ENCODE data around the gene CRADD.

Gene CRADD

GRCh38 chr12:93766796-93767523 lies 89.8 kb downstream of the CRADD start:
- ATAC-seq (ENCODE audit: insufficient read depth, low read depth), result peak; percentile 73

GRCh38 chr12:93767524-93767863 lies 90.3 kb downstream of the CRADD start:
- ATAC-seq (ENCODE audit: insufficient read depth, low read depth) (peak; percentile 89), DNase-seq (peak; percentile 60)
- peaks cover 63% of the 10 kb centered on the region for H3K4me1 ChIP-seq (ENCODE audit: insufficient read depth, low read length)
- H3K36me3 ChIP-seq (ENCODE audit: insufficient read depth, low read length), result no peaks in the 10 kb centered on the region
- H2AFZ ChIP-seq (ENCODE audit: low read depth, low read length), result no peak overlapping the region
- no peaks in the 10 kb centered on the region for H3K27me3 ChIP-seq (ENCODE audit: insufficient read depth, low read length, poor library complexity)
- TF ChIP-seq EZH2 (IDR thresholded peaks at IDR 0.05; ENCODE audit: borderline replicate concordance, low read depth, low read length, severe bottlenecking) (no peak), CTCF (IDR thresholded peaks at IDR 0.05; ENCODE audit: borderline replicate concordance, extremely low read depth, low read length, poor library complexity, severe bottlenecking) (no peak)
- peak overlapping the region; percentile 43 for H3K4me2 ChIP-seq (ENCODE audit: insufficient read depth, low read length)
- peak overlapping the region; percentile 75 for H3K27ac ChIP-seq (ENCODE audit: low read length)
- no peaks in the 10 kb centered on the region for H4K20me1 ChIP-seq (ENCODE audit: insufficient read depth, low read length)
- H3K79me2 ChIP-seq (ENCODE audit: insufficient read depth, low read length), result peaks cover 28% of the 10 kb centered on the region
- peak overlapping the region; percentile 16 for H3K9ac ChIP-seq (ENCODE audit: low read depth, low read length)
- no peaks in the 10 kb centered on the region for H3K9me3 ChIP-seq (ENCODE audit: insufficient read depth, low read length, severe bottlenecking)
- H3K4me3 ChIP-seq (ENCODE audit: low read depth in 1 of 2, low read length in 2 of 2), result 0 out of 4 replicates have a peak overlapping the region, but pooled peaks of 1 of the 2 experiments have one; percentile 0

More at GRCh38 chr12:93766796-93767523, 89.8 kb downstream of the CRADD start:
- H3K79me2 ChIP-seq (ENCODE audit: insufficient read depth, low read length), result peaks cover 32% of the 10 kb centered on the region
- peak overlapping the region; percentile 16 for H3K9ac ChIP-seq (ENCODE audit: low read depth, low read length)
- H3K27ac ChIP-seq (ENCODE audit: low read length), result peak overlapping the region; percentile 75
- H3K4me1 ChIP-seq (ENCODE audit: insufficient read depth, low read length), result peaks cover 62% of the 10 kb centered on the region
- H3K4me3 ChIP-seq (ENCODE audit: low read depth in 1 of 2, low read length in 2 of 2), result 0 out of 4 replicates have a peak overlapping the region, but pooled peaks of 1 of the 2 experiments have one; percentile 0
- peak; percentile 63 for DNase-seq
- H4K20me1 ChIP-seq (ENCODE audit: insufficient read depth, low read length), result no peaks in the 10 kb centered on the region
- H3K9me3 ChIP-seq (ENCODE audit: insufficient read depth, low read length, severe bottlenecking), result no peaks in the 10 kb centered on the region
- TF ChIP-seq CTCF (IDR thresholded peaks at IDR 0.05; ENCODE audit: borderline replicate concordance, extremely low read depth, low read length, poor library complexity, severe bottlenecking), result peak; percentile 81
- no peak for TF ChIP-seq EZH2 (IDR thresholded peaks at IDR 0.05; ENCODE audit: borderline replicate concordance, low read depth, low read length, severe bottlenecking)
- H3K27me3 ChIP-seq (ENCODE audit: insufficient read depth, low read length, poor library complexity), result no peaks in the 10 kb centered on the region
- H2AFZ ChIP-seq (ENCODE audit: low read depth, low read length), result no peak overlapping the region
- peak overlapping the region; percentile 43 for H3K4me2 ChIP-seq (ENCODE audit: insufficient read depth, low read length)
- no peaks in the 10 kb centered on the region for H3K36me3 ChIP-seq (ENCODE audit: insufficient read depth, low read length)

- H3K9me3 ChIP-seq (ENCODE audit: insufficient read depth, low read length, severe bottlenecking), result peaks cover 5% of the 10 kb centered on the region
- no peak for DNase-seq
- H3K27ac ChIP-seq (ENCODE audit: low read length), result 0 out of 2 replicates have a peak overlapping the region, but pooled peaks have one; percentile 65
- no peaks in the 10 kb centered on the region for H4K20me1 ChIP-seq (ENCODE audit: insufficient read depth, low read length)
- peaks cover 49% of the 10 kb centered on the region for H3K4me1 ChIP-seq (ENCODE audit: insufficient read depth, low read length)
- H3K27me3 ChIP-seq (ENCODE audit: insufficient read depth, low read length, poor library complexity), result no peaks in the 10 kb centered on the region
- H3K4me2 ChIP-seq (ENCODE audit: insufficient read depth, low read length), result no peak overlapping the region
- H3K36me3 ChIP-seq (ENCODE audit: insufficient read depth, low read length), result peaks cover 4% of the 10 kb centered on the region; the same call in 1 of the 2 replicates
- TF ChIP-seq EZH2 (IDR thresholded peaks at IDR 0.05; ENCODE audit: borderline replicate concordance, low read depth, low read length, severe bottlenecking) (no peak), CTCF (IDR thresholded peaks at IDR 0.05; ENCODE audit: borderline replicate concordance, extremely low read depth, low read length, poor library complexity, severe bottlenecking) (no peak)
- peaks cover 19% of the 10 kb centered on the region for H3K79me2 ChIP-seq (ENCODE audit: insufficient read depth, low read length)
- H3K9ac ChIP-seq (ENCODE audit: low read depth, low read length), result no peak overlapping the region
- ATAC-seq (ENCODE audit: insufficient read depth, low read depth), result peak; percentile 54
- no peak overlapping the region for H3K4me3 ChIP-seq (ENCODE audit: low read depth in 1 of 2, low read length in 2 of 2)
- no peak overlapping the region for H2AFZ ChIP-seq (ENCODE audit: low read depth, low read length)
These were observed 95.0 kb downstream of the CRADD start for GRCh38 chr12:93772003-93772700.

Measured in DND-41 (cell line).